CD4-positive, alpha-beta T cell treated with Interleukin-4 for 4 hours (primary cell): ENCODE measurements around the gene DYNLT4.
"Not testable (repeated sequence)": the region's sequence is repeated elsewhere in the genome, so short reads cannot be mapped to it uniquely, and the experiment has no call there.

ENCODE experiments used
- DNase-seq: peaks from one replicate; pipeline ENCODE4 v3.0.0-alpha.2; 2020

The DYNLT4 gene

DNA sequence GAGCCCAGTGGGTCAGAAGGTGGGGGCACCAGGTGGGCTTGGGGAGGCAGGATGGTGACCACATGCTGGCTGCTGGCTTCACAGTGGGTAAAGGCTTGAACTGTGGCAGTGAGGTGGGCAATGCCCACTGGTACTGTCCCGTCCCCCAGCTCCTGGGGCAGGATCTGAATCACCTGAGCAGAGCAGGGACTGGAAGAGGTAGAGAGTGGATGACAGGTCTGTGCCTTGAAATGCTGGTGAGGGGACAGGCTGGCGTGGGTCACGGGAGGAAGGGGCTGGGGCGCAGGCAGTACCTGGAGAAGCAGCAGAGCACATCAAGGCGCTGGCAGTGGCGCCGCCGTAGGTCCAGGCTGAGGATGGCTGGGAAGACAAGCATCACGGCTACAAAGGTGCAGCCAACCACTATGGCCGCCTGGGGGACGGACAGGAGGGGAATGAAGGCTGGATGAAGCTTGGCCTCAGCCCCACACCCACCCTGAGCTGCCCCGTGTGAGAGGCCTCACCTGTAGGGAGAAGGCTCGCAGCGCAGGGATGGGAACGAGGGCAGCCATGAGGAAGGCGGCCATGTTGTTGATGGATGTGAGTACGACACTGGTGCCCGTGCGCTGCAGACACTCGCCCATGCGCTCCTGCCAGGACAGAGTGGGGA, 21.0 kb upstream of the DYNLT4 start:
- no peak for DNase-seq

DNA sequence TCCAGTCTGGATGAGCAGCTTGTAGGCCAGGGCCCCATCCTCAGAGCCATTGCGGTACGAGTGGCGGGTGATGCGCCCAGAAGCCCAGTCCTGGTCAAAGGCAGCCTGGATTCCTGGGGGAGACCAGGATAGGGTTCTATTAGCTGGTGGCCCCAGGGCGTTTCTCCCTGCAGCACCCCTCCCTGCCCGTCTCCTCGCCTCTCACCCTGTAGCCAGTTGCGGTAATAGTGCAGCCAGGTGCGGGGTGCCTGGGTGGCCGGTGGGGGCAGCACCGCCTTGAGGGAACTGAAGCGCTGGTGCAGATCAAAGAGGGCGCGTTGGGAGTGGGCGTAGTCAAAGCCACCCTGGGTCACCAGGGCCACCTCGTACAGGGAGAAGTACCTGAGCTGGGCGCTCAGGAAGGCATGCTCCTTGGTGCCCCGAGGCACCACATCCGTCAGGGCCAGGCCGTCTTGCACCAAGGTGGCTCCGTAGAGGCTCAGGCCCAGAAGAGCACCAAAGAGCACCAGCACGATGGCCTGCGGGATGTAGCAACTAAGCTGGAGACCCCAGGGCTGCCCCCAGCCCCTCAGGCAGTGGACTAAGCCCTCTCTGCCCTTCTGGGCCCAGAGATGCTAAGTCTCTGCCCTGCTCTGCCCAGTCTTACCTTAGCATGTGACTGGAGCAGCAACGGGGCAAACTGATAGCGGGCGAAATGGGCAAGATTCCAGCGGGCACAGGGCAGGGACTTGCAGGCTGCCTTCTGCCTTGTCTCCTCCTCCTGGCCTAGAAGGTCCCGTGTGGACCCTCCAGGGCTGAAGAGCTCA, 20.2 kb upstream of the DYNLT4 start:
- DNase-seq, result no peak

DNA sequence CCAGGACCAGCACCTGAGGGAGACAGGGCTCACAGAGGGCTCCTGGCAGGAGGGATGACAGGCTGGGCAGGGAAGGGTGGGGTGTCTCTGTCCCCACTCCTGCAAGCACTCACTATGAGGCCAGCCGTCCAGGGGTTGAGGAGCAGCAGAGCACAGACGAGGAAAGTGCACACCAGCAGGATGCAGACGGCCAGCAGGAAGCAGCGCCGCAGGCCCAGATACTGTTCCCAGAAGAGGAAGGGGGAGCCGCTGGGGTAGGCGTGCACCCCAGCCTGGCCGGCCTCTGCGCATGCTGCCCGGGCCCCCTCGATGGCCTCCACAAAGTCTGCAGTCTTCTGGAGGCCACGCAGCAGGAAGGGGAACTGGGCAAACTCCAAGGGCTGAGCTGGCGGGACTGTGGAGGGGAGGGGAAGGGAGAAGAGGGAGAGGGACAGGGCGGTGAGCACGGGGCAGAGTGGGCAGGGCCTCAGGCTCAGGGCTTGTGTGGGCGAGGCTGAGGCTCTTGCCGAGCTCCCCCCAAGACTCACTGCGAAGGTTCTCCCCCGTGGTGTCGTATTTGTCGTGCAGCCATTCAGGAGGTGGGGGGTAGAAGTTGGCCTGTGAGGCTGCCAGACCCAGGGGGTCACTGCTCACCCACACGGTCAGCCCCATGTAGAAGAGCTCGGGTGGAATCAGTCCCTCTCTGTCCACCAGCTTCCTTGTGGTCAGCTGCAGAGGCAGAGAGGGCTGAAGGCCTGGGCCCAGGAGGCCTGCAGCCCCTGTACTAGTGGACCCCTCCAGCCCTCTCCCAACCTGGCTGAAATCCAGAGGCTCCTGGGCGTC, 19.4 kb upstream of the DYNLT4 start:
- DNase-seq, result no peak

DNA sequence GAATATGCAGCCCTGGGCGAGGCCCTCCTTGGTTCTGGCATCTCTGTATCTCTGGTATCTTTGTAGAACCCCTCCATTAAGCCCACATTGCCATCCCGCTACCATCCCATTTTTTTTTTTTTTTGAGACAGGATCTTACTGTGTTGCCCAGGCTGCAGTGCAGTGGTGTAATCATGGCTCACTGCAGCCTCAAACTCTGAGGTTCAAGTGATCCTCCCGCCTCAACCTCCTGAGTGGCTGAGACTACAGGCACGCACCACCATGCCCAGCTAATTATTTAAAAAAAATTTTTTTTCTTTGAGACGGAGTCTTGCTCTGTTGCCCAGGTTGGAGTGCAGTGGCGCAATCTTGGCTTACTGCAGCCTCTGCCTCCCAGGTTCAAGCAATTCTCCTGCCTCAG, 17.2 kb upstream of the DYNLT4 start:
- not testable (repeated sequence) for DNase-seq

DNA sequence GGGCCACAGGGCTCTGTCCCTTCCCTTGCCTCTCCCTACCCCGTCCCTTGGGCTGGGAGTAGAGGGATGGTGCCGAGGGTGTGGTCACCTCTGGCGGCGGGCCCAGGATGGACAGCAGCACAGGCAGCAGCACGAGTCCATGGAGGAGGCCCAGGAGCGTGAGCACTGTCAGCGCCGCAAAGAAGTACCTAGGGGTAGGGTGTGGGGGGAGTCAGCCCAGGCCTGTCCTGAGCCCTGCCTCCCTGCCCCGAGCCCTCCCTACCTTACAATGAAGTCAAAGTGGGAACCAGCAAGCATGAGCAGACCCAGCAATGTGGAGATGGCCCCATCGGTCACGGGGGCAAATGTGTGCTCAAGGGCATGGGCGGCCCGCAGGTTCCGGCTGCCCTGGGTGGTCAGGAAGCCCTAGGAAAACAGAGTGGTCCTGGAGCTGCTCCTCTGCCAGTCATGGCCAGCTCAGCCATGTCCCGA, 15.9 kb upstream of the DYNLT4 start:
- DNase-seq, result no peak

DNA sequence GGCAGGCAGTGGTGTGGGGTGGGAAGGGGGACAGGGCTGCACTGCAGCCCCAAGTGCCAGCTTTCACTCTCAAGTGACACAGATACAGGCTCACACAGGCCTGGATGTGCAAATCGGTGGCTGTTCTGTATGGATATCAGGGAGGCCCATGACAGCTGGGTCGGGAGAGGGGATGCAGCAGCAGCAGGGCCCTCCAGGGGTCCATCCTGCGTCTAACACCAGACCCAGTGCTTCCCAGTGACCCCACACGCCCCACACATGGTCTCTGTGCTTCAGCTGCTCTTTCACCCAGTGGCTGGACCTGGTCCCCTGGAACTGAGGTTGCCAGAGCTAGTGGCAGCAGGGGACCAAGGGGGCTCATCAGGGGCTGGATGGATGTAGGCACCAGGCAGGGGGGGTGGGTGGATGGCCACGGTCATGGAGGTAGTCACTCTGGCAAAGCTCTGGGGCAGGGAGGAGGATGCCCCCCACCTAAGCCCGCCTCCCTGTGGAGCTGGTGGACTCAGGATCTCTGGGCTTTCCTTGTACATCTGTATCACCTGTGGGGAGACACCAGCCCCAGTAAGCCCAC, 15.1 kb upstream of the DYNLT4 start:
- DNase-seq, result no peak

DNA sequence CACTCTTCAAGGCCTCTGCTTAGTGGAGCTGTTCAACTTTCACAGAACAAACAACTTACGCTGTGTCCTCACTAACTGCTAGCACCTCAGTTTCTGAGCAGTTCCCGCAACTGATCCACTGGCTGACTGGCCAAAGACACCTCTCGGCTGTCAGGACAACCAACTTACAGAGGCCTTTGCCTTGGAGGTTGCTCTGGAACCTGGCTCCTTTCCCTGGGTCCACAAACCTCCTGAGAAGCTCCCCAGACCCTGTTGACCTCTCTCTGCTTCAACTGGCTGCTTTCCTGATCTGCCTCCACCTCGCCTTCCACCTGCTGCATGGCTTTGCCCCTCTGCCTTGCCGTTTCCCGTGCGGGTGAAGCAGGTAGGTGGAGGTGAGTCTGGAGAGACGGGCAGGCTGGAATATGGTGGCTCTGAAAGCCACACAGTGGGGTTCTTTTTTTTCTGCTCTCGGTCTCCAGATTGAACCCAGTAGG, 14.1 kb upstream of the DYNLT4 start:
- DNase-seq, result no peak

DNA sequence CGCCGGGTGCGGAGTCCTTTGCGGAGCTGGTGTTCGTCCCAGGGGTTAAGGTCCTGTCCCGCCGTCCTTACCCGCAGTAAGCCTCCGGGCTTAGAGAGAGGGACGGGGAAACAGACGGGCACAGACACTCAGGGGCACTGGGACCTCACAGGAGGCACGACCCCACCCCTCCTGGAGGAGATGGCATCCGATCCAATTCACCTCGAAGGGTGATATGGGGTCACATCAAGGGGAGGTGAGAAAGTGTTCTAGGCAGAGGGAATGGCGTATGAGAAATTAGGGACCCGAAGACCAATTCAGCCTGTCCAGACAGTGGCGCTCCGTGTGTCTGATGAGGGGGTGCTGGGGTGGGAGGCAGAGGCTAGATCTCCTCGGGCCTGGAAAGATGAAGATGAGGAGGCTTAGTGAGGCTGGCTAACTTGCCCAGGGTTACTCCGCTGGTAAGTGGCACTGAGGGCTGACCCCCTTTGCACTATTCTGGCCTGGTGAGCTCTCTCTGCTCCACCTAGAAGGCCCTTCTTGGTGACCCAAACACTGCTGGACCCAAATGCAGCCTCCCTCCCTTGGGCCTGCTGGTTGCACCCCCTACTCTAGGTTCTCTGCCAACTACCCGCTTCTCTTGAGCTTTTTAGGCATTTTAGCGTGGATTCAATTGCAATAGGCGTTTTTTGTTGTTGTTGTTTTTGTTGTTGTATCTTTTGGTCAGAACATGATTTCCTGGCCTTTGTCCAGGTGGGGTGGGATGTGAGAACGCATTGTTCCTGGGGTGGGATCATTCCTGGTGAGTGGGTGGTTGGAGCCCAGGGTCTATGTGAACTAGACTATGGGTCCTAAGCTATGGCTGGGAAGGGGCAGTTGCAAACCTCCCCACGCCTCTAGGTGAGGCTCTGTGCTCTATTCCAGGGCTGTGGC, 13.4 kb upstream of the DYNLT4 start:
- DNase-seq, result no peak

DNA sequence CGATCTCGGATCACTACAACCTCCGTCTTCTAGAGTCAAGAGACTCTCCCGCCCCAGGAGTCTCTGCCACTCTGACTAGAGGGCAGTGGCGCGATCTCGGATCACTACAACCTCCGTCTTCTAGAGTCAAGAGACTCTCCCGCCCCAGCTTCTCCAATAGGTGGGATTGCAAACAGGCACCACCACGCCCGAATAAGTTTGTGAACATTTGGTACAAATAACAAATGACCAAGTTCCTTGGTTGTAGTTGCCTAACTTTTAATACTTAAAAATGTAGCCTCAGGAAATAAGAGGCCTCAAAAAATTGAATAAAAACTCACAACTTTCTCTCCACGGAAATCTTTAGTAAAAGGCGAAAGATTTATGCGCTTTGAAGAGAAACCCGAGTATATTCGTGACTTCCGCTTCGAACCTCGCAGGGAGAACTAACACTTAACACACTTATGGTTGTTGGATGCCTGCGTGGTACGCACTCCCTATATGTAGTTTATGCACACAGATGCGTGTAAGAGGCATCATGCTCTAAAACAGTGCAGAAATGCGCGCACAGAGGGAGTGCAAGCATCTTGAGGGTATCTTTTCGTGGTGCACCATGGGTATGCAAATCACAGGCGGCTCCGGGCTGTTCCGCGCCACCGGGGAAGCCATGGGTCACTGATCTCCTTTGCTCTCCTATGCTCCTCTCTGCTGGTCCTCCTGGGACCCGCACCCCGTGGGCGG, 12.6 kb upstream of the DYNLT4 start:
- DNase-seq, result peak; percentile 81

DNA sequence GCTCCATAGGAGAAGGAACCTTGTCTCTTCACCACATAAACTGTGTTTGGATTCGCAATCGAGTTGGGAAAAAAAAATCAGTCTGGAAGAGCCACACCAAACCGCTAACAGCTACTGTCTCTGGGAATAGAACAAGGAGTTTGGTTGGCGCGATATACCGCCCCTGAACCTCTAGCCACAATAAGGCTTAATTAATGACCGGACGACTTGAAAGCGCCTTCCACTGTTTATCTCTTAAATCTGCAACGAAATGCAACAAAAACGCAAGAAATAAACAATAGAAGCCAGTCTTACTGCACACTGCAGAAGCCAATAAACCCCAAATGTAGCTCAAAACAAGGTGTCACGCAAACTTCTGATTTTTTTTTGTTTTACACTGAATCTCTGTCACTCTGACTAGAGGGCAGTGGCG, 12.1 kb upstream of the DYNLT4 start:
- DNase-seq, result no peak

DNA sequence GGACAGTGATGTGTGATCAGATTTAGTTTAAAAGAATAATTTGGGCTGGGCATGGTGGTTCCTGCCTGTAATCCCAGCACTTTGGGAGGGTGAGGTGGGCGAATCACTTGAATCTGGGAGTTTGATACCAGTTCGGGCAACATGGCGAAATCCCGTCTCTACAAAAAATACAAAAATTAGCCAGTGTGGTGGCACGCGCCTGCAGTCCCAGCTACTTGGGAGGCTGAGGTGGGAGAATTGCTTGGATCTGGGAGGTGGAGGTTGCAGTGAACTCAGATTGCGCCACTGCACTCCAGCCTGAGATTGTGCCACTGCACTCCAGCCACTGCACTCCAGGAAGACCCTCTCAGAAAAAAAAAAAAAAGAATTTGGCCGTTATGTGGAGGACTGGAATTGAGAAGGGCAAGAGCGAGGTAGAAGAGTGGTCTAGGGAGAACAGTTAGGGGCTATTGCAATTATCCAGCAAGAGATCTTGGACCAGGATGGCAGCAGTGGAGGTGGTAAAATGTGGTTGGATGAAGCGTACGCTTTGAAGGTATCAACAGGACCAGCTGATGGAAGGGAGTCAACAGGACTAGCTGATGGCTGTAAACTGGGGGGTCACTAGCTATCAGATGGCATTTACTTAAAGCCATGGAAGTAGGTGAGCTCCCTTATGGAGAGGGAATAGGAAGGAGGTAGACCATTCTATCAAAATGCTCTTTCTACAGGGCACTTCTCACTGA, 10.8 kb upstream of the DYNLT4 start:
- DNase-seq, result no peak

DNA sequence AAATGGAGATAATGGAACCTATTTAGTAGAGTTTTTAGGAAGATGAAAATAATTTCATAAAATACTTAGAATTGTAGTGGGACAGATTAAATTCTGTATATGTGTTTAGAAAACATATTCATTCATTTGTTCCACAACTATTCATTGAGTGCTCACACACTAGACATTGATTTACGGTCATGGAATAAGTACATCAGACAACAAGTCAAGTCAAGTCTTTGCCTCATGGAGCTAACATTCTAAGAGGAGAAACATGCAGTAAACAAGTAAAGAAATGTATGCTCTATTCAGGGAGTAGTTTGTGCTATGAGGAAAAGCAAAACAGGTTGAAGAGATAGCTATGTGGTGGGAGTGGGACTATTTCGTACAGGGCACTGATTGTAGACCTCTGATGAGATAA, 10.2 kb upstream of the DYNLT4 start:
- no peak for DNase-seq

DNA sequence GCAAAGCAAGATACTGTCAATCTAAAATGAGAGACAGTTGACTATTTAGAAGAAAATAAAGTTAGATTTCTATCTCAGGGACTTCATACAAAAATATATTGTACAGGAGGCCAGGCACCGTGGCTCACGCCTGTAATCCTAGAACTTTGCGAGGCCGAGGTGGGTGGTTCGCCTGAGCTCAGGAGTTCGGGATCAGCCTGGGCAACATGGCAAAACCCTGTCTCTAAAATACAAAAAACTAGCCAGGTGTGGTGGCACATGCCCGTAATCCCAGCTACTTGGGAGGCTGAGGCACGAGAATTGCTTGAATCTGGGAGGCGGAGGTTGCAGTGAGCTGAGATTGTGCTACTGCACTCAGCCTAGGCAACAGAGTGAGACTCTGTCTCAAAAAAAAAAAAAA, 8.8 kb upstream of the DYNLT4 start:
- not testable (repeated sequence) for DNase-seq

DNA sequence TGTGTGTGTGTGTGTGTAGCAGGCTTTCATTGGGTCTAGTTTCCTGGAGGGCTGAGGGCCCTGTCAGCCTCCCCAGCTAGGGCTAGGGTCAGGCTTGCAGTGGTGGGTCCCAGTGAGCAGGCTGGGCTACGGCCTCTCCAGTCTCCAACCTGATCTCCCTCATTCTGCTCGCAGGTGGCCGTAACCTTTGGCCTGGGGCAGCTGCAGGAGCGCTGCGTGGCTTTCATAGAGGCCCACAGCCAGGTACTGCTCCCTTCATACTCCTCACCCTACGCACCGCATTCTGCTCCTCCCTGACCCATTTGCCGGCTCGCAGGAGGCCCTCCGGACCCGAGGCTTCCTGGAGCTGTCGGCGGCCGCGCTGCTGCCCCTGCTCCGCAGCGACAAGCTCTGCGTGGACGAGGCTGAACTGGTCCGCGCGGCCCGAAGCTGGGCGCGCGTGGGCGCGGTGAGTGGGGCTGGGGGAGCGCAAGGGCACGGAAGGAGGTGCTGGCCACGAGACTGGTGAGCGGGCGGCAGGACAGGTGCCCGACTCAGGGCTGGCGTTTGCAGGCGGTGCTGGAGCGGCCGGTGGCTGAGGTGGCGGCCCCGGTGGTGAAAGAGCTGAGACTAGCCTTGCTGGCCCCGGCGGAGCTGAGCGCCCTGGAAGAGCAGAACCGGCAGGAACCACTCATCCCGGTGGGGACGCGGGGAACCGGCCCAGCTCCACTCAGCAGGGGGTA, 5.8 kb upstream of the DYNLT4 start:
- no peak for DNase-seq

DNA sequence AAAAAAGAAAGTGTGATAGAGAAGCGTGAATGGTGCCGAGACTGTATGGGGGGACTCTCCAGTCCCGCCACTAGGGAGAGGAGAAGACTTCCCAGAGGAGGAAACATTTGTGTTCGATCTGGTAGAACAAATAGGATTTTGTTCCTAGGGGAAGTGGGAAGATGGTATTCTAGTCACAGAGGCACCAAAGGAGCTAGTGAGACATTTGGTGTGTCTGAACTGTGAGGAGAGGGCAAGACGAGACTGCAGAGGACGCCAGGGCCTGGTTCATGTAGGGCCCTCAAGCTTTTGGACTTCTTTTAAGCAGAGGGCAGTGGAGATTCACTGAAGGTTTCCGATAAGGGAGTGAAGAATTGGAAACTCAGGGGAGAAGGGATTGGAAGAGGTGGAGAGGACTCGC, 4.1 kb upstream of the DYNLT4 start:
- no peak for DNase-seq

DNA sequence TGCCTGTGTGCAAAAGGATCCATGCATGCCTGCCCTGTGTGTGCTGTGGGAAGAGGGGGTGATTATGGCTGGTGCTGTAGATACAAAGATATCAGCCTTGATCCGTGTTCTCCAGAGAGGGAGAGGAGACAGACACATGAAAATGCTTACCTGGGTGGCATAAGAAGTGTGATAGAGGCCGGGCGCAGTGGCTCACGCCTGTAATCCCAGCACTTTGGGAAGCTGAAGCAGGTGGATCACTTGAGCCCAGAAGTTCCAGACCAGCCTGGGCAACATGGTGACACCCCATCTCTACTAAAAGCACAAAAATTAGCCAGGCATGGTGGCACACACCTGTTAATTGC, 3.6 kb upstream of the DYNLT4 start:
- not testable (repeated sequence) for DNase-seq

DNA sequence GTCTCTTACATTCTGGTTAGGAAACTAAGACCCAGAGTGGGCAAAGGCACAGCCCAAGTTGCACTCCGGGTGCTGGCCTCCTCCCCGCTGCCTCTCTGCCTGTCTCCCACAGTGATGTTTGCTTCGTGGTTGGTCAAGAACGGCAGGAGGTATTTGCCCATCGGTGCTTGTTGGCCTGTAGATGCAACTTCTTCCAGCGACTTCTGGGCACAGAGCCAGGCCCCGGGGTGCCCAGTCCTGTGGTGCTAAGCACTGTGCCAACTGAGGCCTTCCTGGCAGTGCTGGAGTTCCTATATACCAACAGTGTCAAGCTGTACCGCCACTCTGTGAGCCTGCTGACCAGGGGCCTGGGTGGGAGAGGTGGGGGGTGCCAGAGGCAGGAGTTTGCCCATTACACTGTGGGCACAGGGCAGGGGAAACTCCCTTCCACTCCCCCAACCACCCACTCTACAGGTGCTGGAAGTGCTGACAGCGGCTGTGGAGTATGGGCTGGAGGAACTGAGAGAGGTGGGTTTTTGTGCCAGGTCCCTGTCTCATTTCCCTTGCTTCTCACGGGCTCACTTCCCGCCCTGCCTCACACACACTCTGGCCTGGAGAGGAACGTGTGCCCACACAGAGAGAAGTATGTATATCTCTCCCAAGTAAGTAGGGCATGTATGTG, 3.1 kb upstream of the DYNLT4 start:
- no peak for DNase-seq

DNA sequence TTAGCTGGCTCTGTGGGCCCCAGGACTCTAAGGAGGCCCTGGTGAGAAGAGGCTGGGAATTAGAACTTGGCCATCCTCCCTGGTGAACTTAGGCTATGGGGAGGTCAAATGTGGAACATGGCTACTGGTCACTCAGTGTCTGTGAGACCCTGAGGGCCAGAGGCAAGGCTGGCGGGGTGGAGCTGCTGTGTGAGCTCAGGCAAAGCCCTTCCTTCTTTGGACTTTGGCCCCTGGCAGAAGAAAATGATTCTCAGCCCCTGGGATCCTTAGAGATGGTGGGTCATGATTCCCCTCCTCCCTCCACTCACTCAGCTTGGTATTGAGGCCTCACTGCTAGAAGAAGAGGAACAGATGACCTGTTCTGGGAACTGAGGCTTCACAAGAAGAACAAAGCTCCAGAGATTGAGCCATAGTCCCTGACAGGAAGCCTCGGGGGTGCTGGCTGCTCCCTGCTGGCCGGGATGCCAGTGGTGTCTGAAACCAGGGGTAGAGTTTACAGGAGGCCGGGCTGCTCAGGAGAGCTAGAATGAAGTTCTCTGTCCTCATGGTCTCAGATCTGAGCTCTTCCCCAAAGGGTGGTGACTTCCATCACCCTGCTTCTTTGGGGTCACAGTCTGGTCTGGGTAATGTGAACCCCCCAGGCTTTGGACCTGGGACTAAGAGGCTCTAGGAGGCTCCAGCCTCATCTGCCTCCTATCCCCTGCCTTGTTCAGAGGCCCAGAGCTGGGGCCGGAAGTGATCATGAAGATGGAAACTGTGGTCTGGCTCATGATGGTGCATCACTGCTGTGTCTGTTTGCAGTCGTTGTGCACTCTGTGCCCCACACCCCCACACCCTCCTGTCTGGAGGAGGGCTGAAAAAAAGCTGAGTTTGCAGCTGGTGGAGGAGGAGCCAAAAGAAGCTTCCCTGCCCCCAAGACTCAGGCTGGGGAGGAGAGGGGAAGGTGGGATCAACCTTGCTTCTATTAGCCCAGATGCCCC, 2.1 kb upstream of the DYNLT4 start:
- DNase-seq, result peak; percentile 96
